Activated naive CD4-positive, alpha-beta T cell treated with anti-CD3 and anti-CD28 coated beads, Interleukin-2, amount 50 U/mL, for 16 hours (primary cell): Measurements from ENCODE around the gene APIP.

ENCODE experiments used
- DNase-seq: peaks from one replicate; pipeline ENCODE4 v3.0.0-alpha.2; 2020

Gene APIP

GRCh38 chr11:34836958-34837856 lies 79.0 kb downstream of the APIP start:
- no peak for DNase-seq

GRCh38 chr11:34833602-34834001 lies 82.6 kb downstream of the APIP start:
- DNase-seq, result no peak
